Right ventricle myocardium inferior (tissue), 1 donor: Measurements from ENCODE around the gene ZDHHC8. TPM values are rescaled to one million over a fixed set of nuclear protein-coding genes. Genes with fewer than 3 reads are reported as not detected.

Source experiments
- ATAC-seq: fragments of 200-7000 bp; cut with Tn5 transposase; one replicate; pipeline ENCODE4 v1.9.1; 2020; ENCODE audit warnings: mild to moderate bottlenecking, moderate library complexity
- DNase-seq: peaks from one replicate; pipeline ENCODE4 v3.0.0; 2021; ENCODE audit errors: missing footprints
- intact Hi-C: fragments of 100-400 bp; cut with DNase I; formaldehyde crosslinking; loops from one replicate; pipeline ENCODE4 v1.11.0; 2022
- total RNA-seq: library from RNA; stranded (reverse); fragmentation: NEBNext Ultra II Directional; extraction: Animal tissue kit (Norgen Biotek cat#: 25700); gene quantifications from one replicate; pipeline ENCODE4 v1.2.1, GENCODE V29; 2021
- donor health status: DM: no; HTN: yes; CAD: no; lungs with severe emphysema.

The ZDHHC8 gene
- total RNA-seq, 1 donor from 2014 or later, result 44.4 TPM

- intact Hi-C loops, result loop anchor here (10.0 kb wide), 1 partner anchor 256 kb away; the partner anchor contains the start of genes GNB1L and RTL10
- peak; percentile 45 for DNase-seq
Observed at GRCh38 chr22:20111045-20111688, 20.4 kb upstream of the ZDHHC8 start.

GRCh38 chr22:20111689-20112622 is 19.6 kb upstream of the ZDHHC8 start:
- intact Hi-C loops, result loop anchor here (10.0 kb wide), 1 partner anchor 257 kb away; the partner anchor contains the start of genes GNB1L and RTL10
- ATAC-seq (no peak), DNase-seq (peak; percentile 31)

More at GRCh38 chr22:20111045-20111688, 20.4 kb upstream of the ZDHHC8 start:
- no peak for ATAC-seq

- peak; percentile 63 for DNase-seq
Observed at GRCh38 chr22:20112623-20113511, 18.7 kb upstream of the ZDHHC8 start.

GRCh38 chr22:20113551-20114310 is 17.9 kb upstream of the ZDHHC8 start:
- ATAC-seq (no peak), DNase-seq (peak; percentile 47)
- intact Hi-C loops, result loop anchor here (10.0 kb wide), 1 partner anchor 259 kb away; the partner anchor contains the start of genes GNB1L and RTL10

More at GRCh38 chr22:20112623-20113511, 18.7 kb upstream of the ZDHHC8 start:
- ATAC-seq, result no peak
- intact Hi-C loops, result loop anchor here (10.0 kb wide), 1 partner anchor 258 kb away; the partner anchor contains the start of genes GNB1L and RTL10

- ATAC-seq (no peak), DNase-seq (peak; percentile 57)
- intact Hi-C loops, result loop anchor here (5.0 to 10.0 kb wide), 2 partner anchors 32 to 260 kb away; partner anchors contain the start of genes DGCR8, GNB1L and RTL10
Observed at GRCh38 chr22:20114506-20115475, 16.8 kb upstream of the ZDHHC8 start.

- DNase-seq, result peak; percentile 67
- no peak for ATAC-seq
- intact Hi-C loops, result loop anchor here (5.0 to 10.0 kb wide), 2 partner anchors 34 to 261 kb away; partner anchors contain the start of genes DGCR8, GNB1L and RTL10
Observed at GRCh38 chr22:20115691-20116375, 15.8 kb upstream of the ZDHHC8 start, which contains the start of gene RANBP1. Gene RANBP1 (plus strand): TSS chr22:20116104. CDS start chr22:20116185, 81 bp downstream.

- peak; percentile 70 for DNase-seq
- intact Hi-C loops, result loop anchor here (5.0 to 10.0 kb wide), 2 partner anchors 34 to 262 kb away; partner anchors contain the start of genes DGCR8, GNB1L and RTL10
- ATAC-seq, result peak; percentile 2
Observed at GRCh38 chr22:20116376-20116950, 15.1 kb upstream of the ZDHHC8 start.

GRCh38 chr22:20116951-20117632 is 14.5 kb upstream of the ZDHHC8 start, which contains the start of gene TRMT2A:
Gene TRMT2A (minus strand): TSS chr22:20117226. CDS start chr22:20116906, 320 bp downstream.
- intact Hi-C loops, result loop anchor here (5.0 to 10.0 kb wide), 2 partner anchors 35 to 262 kb away; partner anchors contain the start of genes DGCR8, GNB1L and RTL10
- peak; percentile 99 for DNase-seq
- peak; percentile 95 for ATAC-seq

GRCh38 chr22:20117633-20118299 is 13.8 kb upstream of the ZDHHC8 start:
- ATAC-seq (no peak), DNase-seq (peak; percentile 69)
- intact Hi-C loops, result loop anchor here (5.0 to 10.0 kb wide), 2 partner anchors 35 to 263 kb away; partner anchors contain the start of genes DGCR8, GNB1L and RTL10

- DNase-seq (peak; percentile 46), ATAC-seq (no peak)
- intact Hi-C loops, result loop anchor here (5.0 to 10.0 kb wide), 2 partner anchors 36 to 264 kb away; partner anchors contain the start of genes DGCR8, GNB1L and RTL10
Observed at GRCh38 chr22:20118300-20119020, 13.1 kb upstream of the ZDHHC8 start.

- intact Hi-C loops, result no loop called here
- DNase-seq, result peak; percentile 40
- ATAC-seq, result no peak
Observed at GRCh38 chr22:20121856-20122415, 9.7 kb upstream of the ZDHHC8 start.

GRCh38 chr22:20123366-20124082 is 8.1 kb upstream of the ZDHHC8 start:
- intact Hi-C loops, result no loop called here
- ATAC-seq (no peak), DNase-seq (no peak)
